ENCODE data around the gene XRCC3.
"Not testable (repeated sequence)": the region's sequence is repeated elsewhere in the genome, so short reads cannot be mapped to it uniquely, and the experiment has no call there.

The XRCC3 gene

GRCh38 chr14:103692159-103692558 lies 23.1 kb downstream of the XRCC3 start:
- no peak for DNase-seq

GRCh38 chr14:103691655-103692054 lies 23.6 kb downstream of the XRCC3 start:
- DNase-seq, result not testable (repeated sequence)

- DNase-seq, result no peak
Observed at GRCh38 chr14:103690332-103690731, 24.9 kb downstream of the XRCC3 start.

- DNase-seq, result no peak
Observed at GRCh38 chr14:103688906-103689902, 26.0 kb downstream of the XRCC3 start.

- no peak for DNase-seq
Observed at GRCh38 chr14:103688441-103688840, 26.8 kb downstream of the XRCC3 start.

- no peak for DNase-seq
Observed at GRCh38 chr14:103687712-103688111, 27.5 kb downstream of the XRCC3 start.

GRCh38 chr14:103686831-103687485 lies 28.3 kb downstream of the XRCC3 start:
- DNase-seq, result no peak

- DNase-seq, result no peak
Observed at GRCh38 chr14:103685276-103686211, 29.7 kb downstream of the XRCC3 start.

- DNase-seq, result no peak
Observed at GRCh38 chr14:103684871-103685270, 30.4 kb downstream of the XRCC3 start.

- DNase-seq, result no peak
Observed at GRCh38 chr14:103684471-103684870, 30.8 kb downstream of the XRCC3 start.

- no peak for DNase-seq
Observed at GRCh38 chr14:103683139-103683538, 32.1 kb downstream of the XRCC3 start.

- DNase-seq, result no peak
Observed at GRCh38 chr14:103680491-103681231, 34.6 kb downstream of the XRCC3 start.

GRCh38 chr14:103679351-103679750 lies 35.9 kb downstream of the XRCC3 start:
- no peak for DNase-seq

- no peak for DNase-seq
Observed at GRCh38 chr14:103676881-103677675, 38.2 kb downstream of the XRCC3 start.

- DNase-seq, result no peak
Observed at GRCh38 chr14:103675957-103676356, 39.3 kb downstream of the XRCC3 start.

- DNase-seq, result no peak
Observed at GRCh38 chr14:103671911-103672310, 43.3 kb downstream of the XRCC3 start.

GRCh38 chr14:103669370-103669769 lies 45.9 kb downstream of the XRCC3 start:
- no peak for DNase-seq

GRCh38 chr14:103668117-103668516 lies 47.1 kb downstream of the XRCC3 start:
- DNase-seq, result no peak

GRCh38 chr14:103667671-103668070 lies 47.6 kb downstream of the XRCC3 start:
- no peak for DNase-seq

- no peak for DNase-seq
Observed at GRCh38 chr14:103663506-103663905, 51.7 kb downstream of the XRCC3 start.

- DNase-seq, result no peak
Observed at GRCh38 chr14:103662591-103662990, 52.7 kb downstream of the XRCC3 start.

Measured in NCI-H2081 treated with DMSO at 0.1 percent for 48 hours (cell line).